HCT116 (cell line): Measurements from ENCODE around the gene PANK4. TPM values are rescaled to one million over a fixed set of nuclear protein-coding genes. Genes with fewer than 3 reads are reported as not detected.

Experiments
- ATAC-seq: fragments of 200-7000 bp; cut with Tn5 transposase; 2 replicates; pipeline ENCODE4 v1.9.1; 2020; ENCODE audit warnings: mild to moderate bottlenecking, moderate library complexity
- BruUV-seq: library from RNA; stranded (reverse); fragments of 400-500 nt; replicated peaks from 2 replicates; lab custom pipeline; 2021; lab: Mats Ljungman, UMichigan
- CTCF ChIA-PET: fragments of 300-600 bp; sonication (Branson Sonifier 250); formaldehyde crosslinking; loops from one replicate; lab custom pipeline; 2021; ENCODE audit warnings: antibody characterized with exemption; lab: Charles Lee
- POLR2A ChIA-PET: fragments of 300-600, 350-600 bp; sonication (Branson Sonifier 250); formaldehyde crosslinking; loops from one replicate; lab custom pipeline; 2021; ENCODE audit warnings: antibody characterized with exemption; lab: Charles Lee
- RAD21 ChIA-PET, 2 experiments: fragments of 300-600 bp; sonication (Branson Sonifier 250); formaldehyde crosslinking; loops; one replicate each; lab custom pipeline; 2023; ENCODE audit warnings: low total read pairs in 2 of 2; ENCODE audit not compliant: uncharacterized antibody in 2 of 2, unreplicated experiment in 2 of 2, low non-redundant PET in 1 of 2; lab: Charles Lee
- DNase-seq: peaks from one replicate; pipeline ENCODE4 v3.0.0-alpha.2; 2010; ENCODE audit warnings: low read depth, low spot score
- H2AFZ ChIP-seq: fragments of 200-600 bp; shearing (Covaris generic), sonication (generic); 2 replicates; pipeline ENCODE4 v1.6.1; 2017; ENCODE audit warnings: low read depth, mixed run types, mixed read lengths, antibody characterized with exemption, low read length; ENCODE audit not compliant: poor library complexity, severe bottlenecking
- H3K27ac ChIP-seq: 2 replicates; pipeline ENCODE4 v1.5.1; 2012; ENCODE audit warnings: low read depth, low read length
- H3K27me3 ChIP-seq: fragments of 200-600 bp; sonication (generic); 2 replicates; pipeline ENCODE4 v1.6.1; 2016; ENCODE audit warnings: mixed run types, low read length, mixed read lengths; ENCODE audit not compliant: insufficient read depth
- H3K36me3 ChIP-seq, 2 experiments: fragments of 200-500 bp in 1 of 2; fragments of 200-600 bp in 1 of 2; sonication (Bioruptor generic) in 1 of 2; sonication (generic) in 1 of 2; 2 replicates each; pipeline versions ENCODE4 v1.5.1 to v1.6.1; 2014 to 2016; ENCODE audit warnings: low read length in 2 of 2, inconsistent platforms in 1 of 2, mixed read lengths in 1 of 2, mixed run types in 1 of 2; ENCODE audit not compliant: insufficient read depth in 2 of 2, control insufficient read depth in 1 of 2
- H3K4me1 ChIP-seq, 2 experiments: fragments of 200-600 bp in 1 of 2; sonication (generic) in 1 of 2; 2 replicates each; pipeline versions ENCODE4 v1.5.1 to v1.6.1; 2012 to 2017; ENCODE audit warnings: low read length in 2 of 2, inconsistent platforms in 1 of 2, mild to moderate bottlenecking in 1 of 2, mixed read lengths in 1 of 2, mixed run types in 1 of 2, moderate library complexity in 1 of 2; ENCODE audit not compliant: insufficient read depth in 2 of 2, control insufficient read depth in 1 of 2
- H3K4me2 ChIP-seq: fragments of 200-600 bp; sonication (generic); 2 replicates; pipeline ENCODE4 v1.6.1; 2017; ENCODE audit warnings: mixed run types, low read length, mixed read lengths
- H3K4me3 ChIP-seq, 2 experiments: fragments of 200-600 bp in 1 of 2; sonication (generic) in 1 of 2; replicated peaks in 1 of 2; 2 replicates each; pipeline ENCODE4 v1.5.1; 2011 to 2016; ENCODE audit warnings: low read length in 2 of 2, control low read depth in 1 of 2, low read depth in 1 of 2, mild to moderate bottlenecking in 1 of 2, mixed read lengths in 1 of 2, mixed run types in 1 of 2
- H3K79me2 ChIP-seq: fragments of 200-600 bp; sonication (generic); 2 replicates; pipeline ENCODE4 v1.6.1; 2017; ENCODE audit warnings: mild to moderate bottlenecking, mixed run types, low read length, moderate library complexity, mixed read lengths; ENCODE audit not compliant: insufficient read depth
- H3K9ac ChIP-seq: fragments of 200-600 bp; sonication (generic); 2 replicates; pipeline ENCODE4 v1.6.1; 2016; ENCODE audit warnings: low read length, mixed read lengths
- H3K9me2 ChIP-seq: fragments of 200-600 bp; sonication (generic), shearing (Covaris generic); 2 replicates; pipeline ENCODE4 v1.6.1; 2017; ENCODE audit warnings: mixed run types, mild to moderate bottlenecking, moderate library complexity; ENCODE audit not compliant: insufficient read depth
- H3K9me3 ChIP-seq, 2 experiments: fragments of 200-500 bp in 1 of 2; fragments of 200-600 bp in 1 of 2; sonication (Bioruptor generic) in 1 of 2; sonication (generic) in 1 of 2; 2 replicates each; pipeline ENCODE4 v1.6.1; 2014 to 2017; ENCODE audit warnings: low read length in 2 of 2, mixed read lengths in 2 of 2, inconsistent platforms in 1 of 2, low read depth in 1 of 2, mild to moderate bottlenecking in 1 of 2, mixed run types in 1 of 2, moderate library complexity in 1 of 2; ENCODE audit not compliant: control insufficient read depth in 1 of 2, insufficient read depth in 1 of 2
- H4K20me1 ChIP-seq: fragments of 200-600 bp; sonication (generic), shearing (Covaris generic); 2 replicates; pipeline ENCODE4 v1.6.1; 2017; ENCODE audit warnings: mixed run types, mild to moderate bottlenecking, moderate library complexity; ENCODE audit not compliant: insufficient read depth
- ATF3 ChIP-seq: IDR thresholded peaks from 2 replicates; pipeline ENCODE4 v1.6.1; 2012
- EGR1 ChIP-seq: IDR thresholded peaks from 2 replicates; pipeline ENCODE4 v1.6.1; 2012; ENCODE audit warnings: low read depth
- ELF1 ChIP-seq: IDR thresholded peaks from 2 replicates; pipeline ENCODE4 v1.6.1; 2012; ENCODE audit warnings: low read depth, borderline replicate concordance
- EZH2 ChIP-seq: fragments of 200-600 bp; sonication (generic); IDR thresholded peaks from 2 replicates; pipeline ENCODE4 v1.6.1; 2017; ENCODE audit warnings: antibody characterized with exemption, mixed run types
- EZH2phosphoT487 ChIP-seq: fragments of 200-600 bp; IDR thresholded peaks from 2 replicates; pipeline ENCODE4 v1.6.1; 2018; ENCODE audit warnings: antibody characterized with exemption, borderline replicate concordance
- FOSL1 ChIP-seq: IDR thresholded peaks from 2 replicates; pipeline ENCODE4 v1.6.1; 2012; ENCODE audit warnings: low read depth
- JUND ChIP-seq: IDR thresholded peaks from 2 replicates; pipeline ENCODE4 v1.6.1; 2012
- POLR2A ChIP-seq: IDR thresholded peaks from 2 replicates; pipeline ENCODE4 v1.7.0; 2011; ENCODE audit warnings: borderline replicate concordance; ENCODE audit not compliant: insufficient read depth, insufficient read length; ENCODE audit errors: extremely low read depth
- POLR2AphosphoS5 ChIP-seq: IDR thresholded peaks from 2 replicates; pipeline ENCODE4 v1.6.1; 2011; ENCODE audit warnings: mild to moderate bottlenecking, low read depth, low read length, moderate library complexity
- RAD21 ChIP-seq: IDR thresholded peaks from 2 replicates; pipeline ENCODE4 v1.6.1; 2012; ENCODE audit warnings: low read depth, mild to moderate bottlenecking
- SIN3A ChIP-seq: IDR thresholded peaks from 2 replicates; pipeline ENCODE4 v1.6.1; 2012; ENCODE audit warnings: low read depth
- SP1 ChIP-seq: IDR thresholded peaks from 2 replicates; pipeline ENCODE4 v1.6.1; 2012; ENCODE audit warnings: low read depth
- SRF ChIP-seq: IDR thresholded peaks from 2 replicates; pipeline ENCODE4 v1.6.1; 2012; ENCODE audit warnings: low read depth
- YY1 ChIP-seq: IDR thresholded peaks from 2 replicates; pipeline ENCODE4 v1.6.1; 2011; ENCODE audit warnings: low read length, low read depth, moderate library complexity, mild to moderate bottlenecking; ENCODE audit not compliant: insufficient replicate concordance; ENCODE audit errors: extremely low read depth
- ZBTB33 ChIP-seq: IDR thresholded peaks from 2 replicates; pipeline ENCODE4 v1.6.1; 2011; ENCODE audit warnings: mild to moderate bottlenecking, low read length, moderate library complexity; ENCODE audit not compliant: insufficient replicate concordance; ENCODE audit errors: extremely low read depth
- ZFX ChIP-seq: fragments of 450-650 bp; IDR thresholded peaks from 2 replicates; pipeline ENCODE4 v1.6.1; 2017
- ZNF274 ChIP-seq: fragments of 200-500 bp; sonication (Bioruptor generic); IDR thresholded peaks from 2 replicates; pipeline ENCODE4 v1.6.1; 2014; ENCODE audit warnings: mild to moderate bottlenecking, low read depth, low read length, inconsistent platforms
- intact Hi-C: fragments of 100-400 bp; cut with micrococcal nuclease; formaldehyde crosslinking; loops from 2 replicates; pipeline ENCODE4 v1.10.0; 2022
- total RNA-seq: library from RNA; stranded (reverse); gene quantifications from one replicate; pipeline ENCODE4 v1.2.1, GENCODE V29; 2021; ENCODE audit not compliant: unreplicated experiment
- TF ChIP-seq, protein P1 (sequence below): IDR thresholded peaks from 2 replicates; pipeline ENCODE4 v1.6.1; 2012; ENCODE audit warnings: low read depth

PANK4 gene
- total RNA-seq, 1 experiment from 2014 or later = 38.5 TPM

DNA sequence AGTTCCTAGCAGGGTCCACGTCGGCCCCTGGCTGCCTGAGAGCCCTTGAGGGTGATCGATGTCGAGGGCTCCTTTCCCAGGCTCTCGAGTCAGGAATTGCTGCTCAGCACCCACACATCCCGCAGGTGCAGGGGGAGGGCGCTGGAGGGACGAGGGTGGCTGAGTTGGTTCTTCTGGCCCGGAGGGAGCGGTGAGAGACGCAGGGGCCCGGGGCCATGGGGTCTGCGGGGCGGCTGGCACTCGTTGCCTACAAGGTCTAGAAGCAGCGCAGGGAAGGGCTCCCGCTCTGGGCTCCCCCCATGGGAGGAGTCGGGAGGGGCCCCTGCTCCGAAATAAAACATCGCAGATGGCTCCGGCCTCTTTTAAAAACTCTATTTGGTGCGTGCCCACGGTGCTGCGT, 18.2 kb downstream of the PANK4 start (continued):
- TF ChIP-seq ZBTB33 = no peak
- TF ChIP-seq ELF1 = no peak
- TF ChIP-seq ATF3 = no peak
- no peak for TF ChIP-seq EZH2phosphoT487
- no peak for TF ChIP-seq SRF
- TF ChIP-seq RAD21 = no peak
- no peak for TF ChIP-seq ZNF274
- no peak for TF ChIP-seq EGR1
- no peak for TF ChIP-seq SP1
- TF ChIP-seq ZFX = no peak
- TF ChIP-seq FOSL1 = no peak

GRCh38 chr1:2507744-2508155, 18.6 kb downstream of the PANK4 start:
- Histone ChIP-seq H3K79me2 (no peaks in the 10 kb centered on the region), H3K9me3 (no peaks in the 10 kb centered on the region), H3K27ac (no peak overlapping the region), H2AFZ (no peak overlapping the region), H3K27me3 (no peaks in the 10 kb centered on the region), H4K20me1 (no peaks in the 10 kb centered on the region), H3K9ac (no peak overlapping the region), H3K4me3 (no peak overlapping the region), H3K4me2 (no peak overlapping the region), H3K4me1 (no peaks in the 10 kb centered on the region), H3K36me3 (peaks cover 6 to 7% of the 10 kb centered on the region in 2 experiments; a peak in 3 of 4 replicates), H3K9me2 (no peaks in the 10 kb centered on the region)
- ATAC-seq (no peak), DNase-seq (no peak)
- TF ChIP-seq JUND (no peak), SP1 (no peak), EGR1 (no peak), EZH2 (no peak), FOSL1 (no peak), SIN3A (no peak), EZH2phosphoT487 (no peak), POLR2A (no peak), ZBTB33 (no peak), ATF3 (no peak), YY1 (no peak), RAD21 (no peak), ZNF274 (no peak), POLR2AphosphoS5 (no peak)
- TF ChIP-seq, protein P1, sequence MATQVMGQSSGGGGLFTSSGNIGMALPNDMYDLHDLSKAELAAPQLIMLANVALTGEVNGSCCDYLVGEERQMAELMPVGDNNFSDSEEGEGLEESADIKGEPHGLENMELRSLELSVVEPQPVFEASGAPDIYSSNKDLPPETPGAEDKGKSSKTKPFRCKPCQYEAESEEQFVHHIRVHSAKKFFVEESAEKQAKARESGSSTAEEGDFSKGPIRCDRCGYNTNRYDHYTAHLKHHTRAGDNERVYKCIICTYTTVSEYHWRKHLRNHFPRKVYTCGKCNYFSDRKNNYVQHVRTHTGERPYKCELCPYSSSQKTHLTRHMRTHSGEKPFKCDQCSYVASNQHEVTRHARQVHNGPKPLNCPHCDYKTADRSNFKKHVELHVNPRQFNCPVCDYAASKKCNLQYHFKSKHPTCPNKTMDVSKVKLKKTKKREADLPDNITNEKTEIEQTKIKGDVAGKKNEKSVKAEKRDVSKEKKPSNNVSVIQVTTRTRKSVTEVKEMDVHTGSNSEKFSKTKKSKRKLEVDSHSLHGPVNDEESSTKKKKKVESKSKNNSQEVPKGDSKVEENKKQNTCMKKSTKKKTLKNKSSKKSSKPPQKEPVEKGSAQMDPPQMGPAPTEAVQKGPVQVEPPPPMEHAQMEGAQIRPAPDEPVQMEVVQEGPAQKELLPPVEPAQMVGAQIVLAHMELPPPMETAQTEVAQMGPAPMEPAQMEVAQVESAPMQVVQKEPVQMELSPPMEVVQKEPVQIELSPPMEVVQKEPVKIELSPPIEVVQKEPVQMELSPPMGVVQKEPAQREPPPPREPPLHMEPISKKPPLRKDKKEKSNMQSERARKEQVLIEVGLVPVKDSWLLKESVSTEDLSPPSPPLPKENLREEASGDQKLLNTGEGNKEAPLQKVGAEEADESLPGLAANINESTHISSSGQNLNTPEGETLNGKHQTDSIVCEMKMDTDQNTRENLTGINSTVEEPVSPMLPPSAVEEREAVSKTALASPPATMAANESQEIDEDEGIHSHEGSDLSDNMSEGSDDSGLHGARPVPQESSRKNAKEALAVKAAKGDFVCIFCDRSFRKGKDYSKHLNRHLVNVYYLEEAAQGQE = no peak
- ChIA-PET RAD21 (no interaction called here), CTCF (no interaction called here), POLR2A (no interaction called here)
- intact Hi-C loops = no loop called here
- no TSS peak for BruUV-seq
